ENCODE data around the gene EML3. TPM values are rescaled to one million over a fixed set of nuclear protein-coding genes. Genes with fewer than 3 reads are reported as not detected.

EML3 gene
- total RNA-seq, 1 experiment from 2014 or later: 88.8 TPM

- peak overlapping the region; percentile 81 to 100 for H3K4me3 ChIP-seq (ENCODE audit: low read depth in 2 of 2, low read length in 2 of 2)
- TF ChIP-seq REST (IDR thresholded peaks at IDR 0.05; ENCODE audit: insufficient read depth in 1 of 2, low read depth in 2 of 2, low read length in 1 of 2): no peak
- TF ChIP-seq TCF7L2 (IDR thresholded peaks at IDR 0.05; ENCODE audit: low read depth, low read length): no peak
- TF ChIP-seq POLR2AphosphoS5 (IDR thresholded peaks at IDR 0.05; ENCODE audit: low read depth, low read length): no peak
- 0 out of 2 replicates have a peak, but pooled peaks have one; percentile 1 for TF ChIP-seq SIN3A (IDR thresholded peaks at IDR 0.05; ENCODE audit: borderline replicate concordance, insufficient read depth, low read depth, low read length)
- TF ChIP-seq CTCF (IDR thresholded peaks at IDR 0.05): no peak
- ChIA-PET CTCF (interaction anchor here (0.7 to 1.0 kb wide), 4 partner anchors 14 to 150 kb away, joined by 3 to 7 read pairs (median 4); partner anchors contain the start of gene TUT1), POLR2A (interaction anchor here (1.0 kb wide), 3 partner anchors 16 to 28 kb away, joined by 3 to 9 read pairs (median 7); partner anchors contain the start of gene AHNAK)
- in situ Hi-C loops (cut with HindIII; ENCODE audit: low pct_unique_long_range_greater_than_20kb, low sequenced_read_pairs) (no loop called here), intact Hi-C loops (cut with micrococcal nuclease; ENCODE audit: unreplicated experiment) (no loop called here)
- peak; percentile 32 for ATAC-seq
- H3K4me1 ChIP-seq (ENCODE audit: control insufficient read depth, insufficient read depth, low read length): peaks cover 42% of the 10 kb centered on the region
- BruUV-seq (replicated peaks): TSS peak; percentile 92
- peak overlapping the region; percentile 98 for H3K27ac ChIP-seq (ENCODE audit: low read length)
- H3K9me3 ChIP-seq (ENCODE audit: control insufficient read depth, insufficient read depth, low read depth, low read length): no peaks in the 10 kb centered on the region
- H3K27me3 ChIP-seq (ENCODE audit: control insufficient read depth, insufficient read depth, low read length): no peaks in the 10 kb centered on the region
- no peak for DNase-seq (ENCODE audit: low read depth, low spot score)
- peaks cover 31% of the 10 kb centered on the region for H3K36me3 ChIP-seq (ENCODE audit: control insufficient read depth, insufficient read depth, low read length)
Observed at GRCh38 chr11:62574363-62575071, 38.1 kb downstream of the EML3 start.

- TF ChIP-seq POLR2AphosphoS5 (IDR thresholded peaks at IDR 0.05; ENCODE audit: low read depth, low read length) (peak; percentile 93), SIN3A (IDR thresholded peaks at IDR 0.05; ENCODE audit: borderline replicate concordance, insufficient read depth, low read depth, low read length) (0 out of 2 replicates have a peak, but pooled peaks have one; percentile 60), TCF7L2 (IDR thresholded peaks at IDR 0.05; ENCODE audit: low read depth, low read length) (no peak), CTCF (IDR thresholded peaks at IDR 0.05) (no peak), REST (IDR thresholded peaks at IDR 0.05; ENCODE audit: insufficient read depth in 1 of 2, low read depth in 2 of 2, low read length in 1 of 2) (peak in 1 of 2 experiments; percentile 48; a peak in 2 of 4 replicates)
- H3K4me1 ChIP-seq (ENCODE audit: control insufficient read depth, insufficient read depth, low read length): peaks cover 42% of the 10 kb centered on the region
- CTCF ChIA-PET: interaction anchor here (1.0 kb wide), 3 partner anchors 13 to 149 kb away, joined by 4 to 7 read pairs (median 4); partner anchors contain the start of gene TUT1
- POLR2A ChIA-PET: interaction anchor here (1.0 kb wide), 3 partner anchors 17 to 27 kb away, joined by 3 to 9 read pairs (median 7); partner anchors contain the start of gene AHNAK
- peak; percentile 93 for ATAC-seq
- peaks cover 33% of the 10 kb centered on the region for H3K36me3 ChIP-seq (ENCODE audit: control insufficient read depth, insufficient read depth, low read length)
- H3K4me3 ChIP-seq (ENCODE audit: low read depth in 2 of 2, low read length in 2 of 2): peak within 1 kb of the TSS; percentile 98 to 100
- in situ Hi-C loops (cut with HindIII; ENCODE audit: low pct_unique_long_range_greater_than_20kb, low sequenced_read_pairs) (no loop called here), intact Hi-C loops (cut with micrococcal nuclease; ENCODE audit: unreplicated experiment) (no loop called here)
- no peaks in the 10 kb centered on the region for H3K27me3 ChIP-seq (ENCODE audit: control insufficient read depth, insufficient read depth, low read length)
- peak within 1 kb of the TSS; percentile 99 for H3K27ac ChIP-seq (ENCODE audit: low read length)
- H3K9me3 ChIP-seq (ENCODE audit: control insufficient read depth, insufficient read depth, low read depth, low read length): no peaks in the 10 kb centered on the region
- DNase-seq (ENCODE audit: low read depth, low spot score): peak; percentile 98
- BruUV-seq (replicated peaks): no TSS peak
Observed at GRCh38 chr11:62573592-62574362, 38.8 kb downstream of the EML3 start, which contains the start of gene EEF1G. TSS of gene EEF1G (minus strand) at chr11:62573891. CDS start at chr11:62573842, 49 bp downstream.
